Transverse colon (tissue), 4 donors: Measurements from ENCODE around the gene EGFR. TPM values are rescaled to one million over a fixed set of nuclear protein-coding genes. Genes with fewer than 3 reads are reported as not detected.

Experiments used
- DNase-seq: peaks from one replicate; pipeline ENCODE4 v3.0.0-alpha.2; 2019
- H3K27ac ChIP-seq, 4 donors: fragments of 200-600 bp; sonication (generic); 2 replicates each; pipeline ENCODE4 v1.5.1; 2016 to 2018; ENCODE audit warnings: inconsistent platforms in 4 of 4
- H3K27me3 ChIP-seq: fragments of 200-600 bp; sonication (generic); 2 replicates; pipeline ENCODE4 v1.5.1; 2017; ENCODE audit warnings: inconsistent platforms
- H3K36me3 ChIP-seq, 4 donors: fragments of 200-600 bp; sonication (generic); 2 replicates each; pipeline ENCODE4 v1.5.1; 2017 to 2019; ENCODE audit warnings: inconsistent platforms in 4 of 4
- H3K4me1 ChIP-seq, 4 donors: fragments of 200-600 bp; sonication (generic); 2 replicates each; pipeline ENCODE4 v1.5.1; 2017 to 2020; ENCODE audit warnings: inconsistent platforms in 4 of 4
- H3K4me3 ChIP-seq, 4 donors: fragments of 200-600 bp; sonication (generic); 1 replicate in 1 of 4; 2 replicates in 3 of 4; pipeline versions ENCODE4 v1.5.1 to v1.6.1; 2017 to 2019; ENCODE audit warnings: inconsistent platforms in 4 of 4
- H3K9me3 ChIP-seq, 2 donors: fragments of 200-600 bp; sonication (generic); 2 replicates each; pipeline ENCODE4 v1.5.1; 2017 to 2019; ENCODE audit warnings: inconsistent platforms in 2 of 2
- EP300 ChIP-seq: sonication (generic); formaldehyde crosslinking; IDR thresholded peaks from one replicate; pipeline ENCODE4 v1.6.1; 2017; ENCODE audit warnings: antibody characterized with exemption, low read depth
- POLR2A ChIP-seq: fragments of 450-650 bp; IDR thresholded peaks from one replicate; pipeline ENCODE4 v1.6.1; 2016; ENCODE audit warnings: antibody characterized with exemption, mild to moderate bottlenecking, moderate library complexity
- POLR2AphosphoS5 ChIP-seq, 3 donors: sonication (generic); formaldehyde crosslinking; IDR thresholded peaks; one replicate each; pipeline ENCODE4 v1.6.1; 2016; ENCODE audit warnings: antibody characterized with exemption in 3 of 3
- WGBS, 2 donors: methylation state at CpG; one replicate each; pipeline ENCODE4 v1.1.5; 2018; ENCODE audit warnings: low coverage in 1 of 2; 5-methylcytosine and 5-hydroxymethylcytosine counted together
- in situ Hi-C, 4 donors: fragments of 200-750 bp; cut with MboI; loops; one replicate each; pipeline versions ENCODE4 v1.15.0 to v1.15.1; 2017; ENCODE audit warnings: low sequenced_read_pairs in 3 of 4, low pct_ligation_motif_present in 1 of 4, low pct_unique_long_range_greater_than_20kb in 1 of 4
- intact Hi-C: fragments of 100-400 bp; cut with DNase I; formaldehyde crosslinking; loops from one replicate; pipeline ENCODE4 v1.15.1; 2023; ENCODE audit warnings: low total_unique reads
- total RNA-seq, 4 donors: library from RNA; depleted of rRNA; stranded (reverse); fragments of >200 nt; gene quantifications; one replicate each; pipeline ENCODE4 v1.1.0, GENCODE V29; 2016
- TF ChIP-seq, protein P1 (sequence below), 5 experiments: fragments of 200-600 bp in 3 of 5; fragments of 450-650 bp in 2 of 5; sonication (generic) in 3 of 5; IDR thresholded peaks; 1 replicate in 2 of 5; 2 replicates in 3 of 5; pipeline ENCODE4 v1.5.1; 2016 to 2017; ENCODE audit warnings: antibody characterized with exemption in 5 of 5, inconsistent platforms in 3 of 5, mild to moderate bottlenecking in 2 of 5, moderate library complexity in 1 of 5

The EGFR gene
- total RNA-seq, 4 donors from 2014 or later: 40.0 to 85.7 (median 72.9) TPM

GRCh38 chr7:55073976-55074528 is 55.2 kb downstream of the EGFR start:
- H3K9me3 ChIP-seq: no peaks in the 10 kb centered on the region
- 13 to 24% methylated on average over 1 to 13 of the region's 13 CpGs for WGBS, 2 donors
- peak overlapping the region; percentile 86 to 92 (median 89) for H3K27ac ChIP-seq
- no peaks in the 10 kb centered on the region for H3K36me3 ChIP-seq
- in situ Hi-C loops (loop anchor here in 1 of 4 donors (25.0 kb wide), 1 partner anchor 112 kb away; no protein-coding TSS in a partner anchor), intact Hi-C loops (no loop called here)
- DNase-seq: peak; percentile 91
- H3K4me1 ChIP-seq: peaks cover 65 to 81% (median 75%) of the 10 kb centered on the region in 4 donors
- TF ChIP-seq, protein P1, sequence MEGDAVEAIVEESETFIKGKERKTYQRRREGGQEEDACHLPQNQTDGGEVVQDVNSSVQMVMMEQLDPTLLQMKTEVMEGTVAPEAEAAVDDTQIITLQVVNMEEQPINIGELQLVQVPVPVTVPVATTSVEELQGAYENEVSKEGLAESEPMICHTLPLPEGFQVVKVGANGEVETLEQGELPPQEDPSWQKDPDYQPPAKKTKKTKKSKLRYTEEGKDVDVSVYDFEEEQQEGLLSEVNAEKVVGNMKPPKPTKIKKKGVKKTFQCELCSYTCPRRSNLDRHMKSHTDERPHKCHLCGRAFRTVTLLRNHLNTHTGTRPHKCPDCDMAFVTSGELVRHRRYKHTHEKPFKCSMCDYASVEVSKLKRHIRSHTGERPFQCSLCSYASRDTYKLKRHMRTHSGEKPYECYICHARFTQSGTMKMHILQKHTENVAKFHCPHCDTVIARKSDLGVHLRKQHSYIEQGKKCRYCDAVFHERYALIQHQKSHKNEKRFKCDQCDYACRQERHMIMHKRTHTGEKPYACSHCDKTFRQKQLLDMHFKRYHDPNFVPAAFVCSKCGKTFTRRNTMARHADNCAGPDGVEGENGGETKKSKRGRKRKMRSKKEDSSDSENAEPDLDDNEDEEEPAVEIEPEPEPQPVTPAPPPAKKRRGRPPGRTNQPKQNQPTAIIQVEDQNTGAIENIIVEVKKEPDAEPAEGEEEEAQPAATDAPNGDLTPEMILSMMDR (IDR thresholded peaks at IDR 0.05): no peak
- peak; percentile 91 for TF ChIP-seq EP300
- TF ChIP-seq POLR2AphosphoS5 (IDR thresholded peaks at IDR 0.05): peak; percentile 28 to 83 (median 72)
- H3K4me3 ChIP-seq: peak overlapping the region in 2 of 4 donors; percentile 4 to 30
- H3K27me3 ChIP-seq: no peaks in the 10 kb centered on the region

DNA sequence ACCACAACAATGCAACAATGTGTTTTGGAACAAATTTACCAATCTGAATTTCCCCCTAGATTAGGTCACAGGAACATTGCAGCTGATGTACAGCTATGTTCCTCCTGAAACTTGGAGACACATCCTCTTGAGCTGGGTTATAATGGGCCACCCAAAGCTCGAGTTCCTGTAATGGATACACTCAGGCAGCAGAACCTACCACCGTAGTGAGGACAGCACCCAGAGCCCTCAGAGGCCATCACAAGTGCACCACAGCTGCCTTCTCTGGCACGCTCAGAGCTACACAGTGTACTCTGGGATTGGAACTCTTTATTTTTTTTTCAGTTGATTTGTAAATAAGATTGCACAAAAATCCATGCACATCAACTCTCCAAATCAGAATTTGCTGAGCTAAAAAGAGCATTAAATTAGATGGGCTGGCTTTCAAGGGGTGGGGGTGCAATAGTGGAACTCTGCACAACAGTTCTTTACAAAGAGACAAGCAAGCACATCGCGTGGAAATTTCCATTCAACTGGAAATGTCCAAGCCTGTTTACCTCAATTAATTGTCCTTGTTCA is 56.7 kb downstream of the EGFR start:
- no peaks in the 10 kb centered on the region for H3K9me3 ChIP-seq
- TF ChIP-seq POLR2A: no peak
- TF ChIP-seq EP300: peak; percentile 10
- TF ChIP-seq, protein P1 (IDR thresholded peaks at IDR 0.05): no peak
- peak in 2 of 3 donors; percentile 70 to 76 for TF ChIP-seq POLR2AphosphoS5 (IDR thresholded peaks at IDR 0.05)
- H3K27ac ChIP-seq: peak overlapping the region; percentile 86 to 92 (median 89)
- no peak overlapping the region for H3K4me3 ChIP-seq
- intact Hi-C loops: no loop called here
- no peaks in the 10 kb centered on the region for H3K27me3 ChIP-seq
- no peaks in the 10 kb centered on the region for H3K36me3 ChIP-seq
- 79 to 100% methylated on average over 2 to 5 of the region's 5 CpGs for WGBS, 2 donors
- H3K4me1 ChIP-seq: peaks cover 78 to 96% (median 87%) of the 10 kb centered on the region in 4 donors
- DNase-seq: peak; percentile 37
- in situ Hi-C loops: no loop called here

DNA sequence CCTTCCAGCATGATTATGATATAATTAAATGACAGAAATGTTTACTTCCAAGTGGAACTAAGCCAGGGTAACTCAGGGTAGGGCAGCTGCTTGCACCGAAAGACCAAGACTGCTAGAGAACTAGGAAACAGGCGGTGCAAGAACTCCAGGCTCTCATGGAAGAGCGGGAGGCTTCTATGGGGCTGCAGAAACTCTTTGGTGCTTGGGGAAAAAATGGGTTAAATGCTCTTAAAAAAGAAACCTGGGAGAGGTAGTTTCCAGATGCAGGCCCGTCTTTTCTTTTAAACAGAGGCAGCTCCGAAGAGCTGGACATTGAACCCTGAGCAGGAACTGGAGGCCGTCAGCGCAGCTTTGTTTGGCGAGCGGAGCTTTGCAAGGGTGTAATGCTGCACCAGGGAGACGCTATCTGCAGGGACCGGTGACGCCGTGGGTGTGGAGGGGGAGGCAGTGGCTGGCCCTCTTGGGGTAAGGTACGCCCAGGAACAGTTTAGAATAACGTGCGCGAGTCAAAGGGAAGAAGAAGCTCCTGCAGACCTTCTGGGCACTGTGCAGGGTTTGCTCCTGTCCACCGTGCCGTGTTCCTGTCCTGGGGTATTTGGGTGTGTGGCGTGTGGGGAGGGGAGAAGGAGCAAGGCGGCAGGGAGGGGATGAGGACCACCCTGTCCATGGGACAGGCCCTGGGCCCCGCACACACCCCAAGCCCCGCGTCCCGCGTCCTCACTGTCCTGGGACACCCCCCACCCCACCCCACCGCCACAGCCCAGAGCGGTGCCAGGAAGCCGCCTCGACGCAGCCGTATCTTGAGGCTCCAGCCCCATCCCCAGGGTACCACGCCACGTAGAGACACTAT is 59.0 kb downstream of the EGFR start:
- peak overlapping the region in 2 of 4 donors; percentile 16 to 24 for H3K4me3 ChIP-seq
- peaks cover 86 to 98% (median 91%) of the 10 kb centered on the region in 4 donors for H3K4me1 ChIP-seq
- H3K27ac ChIP-seq: peak overlapping the region; percentile 86 to 92 (median 89)
- TF ChIP-seq POLR2AphosphoS5 (IDR thresholded peaks at IDR 0.05): peak; percentile 65 to 84 (median 81)
- TF ChIP-seq EP300: no peak
- TF ChIP-seq POLR2A: peak; percentile 83
- TF ChIP-seq, protein P1 (IDR thresholded peaks at IDR 0.05): no peak
- no peaks in the 10 kb centered on the region for H3K27me3 ChIP-seq
- in situ Hi-C loops (no loop called here), intact Hi-C loops (no loop called here)
- no peaks in the 10 kb centered on the region for H3K9me3 ChIP-seq
- WGBS, 2 donors: 45 to 56% methylated on average over 13 to 34 of the region's 34 CpGs
- DNase-seq: peak; percentile 93
- no peaks in the 10 kb centered on the region for H3K36me3 ChIP-seq
